Panc1 (cell line): ENCODE results near the gene AFG1L. TPM values are rescaled to one million over a fixed set of nuclear protein-coding genes. Genes with fewer than 3 reads are reported as not detected.

Source experiments
- ATAC-seq: fragments of 200-7000 bp; cut with Tn5 transposase; 2 replicates; pipeline ENCODE4 v1.9.1; 2020; ENCODE audit warnings: mild to moderate bottlenecking, moderate library complexity
- BruUV-seq: library from RNA; stranded (reverse); fragments of 400-500 nt; replicated peaks from 2 replicates; lab custom pipeline; 2021; lab: Mats Ljungman, UMichigan
- CTCF ChIA-PET: fragments of 300-600 bp; sonication (Branson Sonifier 250); formaldehyde crosslinking; loops from one replicate; lab custom pipeline; 2022; ENCODE audit warnings: antibody characterized with exemption; lab: Charles Lee
- POLR2A ChIA-PET: fragments of 300-600 bp; sonication (Branson Sonifier 250); formaldehyde crosslinking; loops from one replicate; lab custom pipeline; 2022; ENCODE audit warnings: antibody characterized with exemption; lab: Charles Lee
- DNase-seq: peaks from one replicate; pipeline ENCODE4 v3.0.0-alpha.2; 2010; ENCODE audit warnings: low read depth, low spot score
- H3K27ac ChIP-seq: 2 replicates; pipeline ENCODE4 v1.5.1; 2011; ENCODE audit warnings: mild to moderate bottlenecking, low read length, inconsistent platforms
- H3K27me3 ChIP-seq: fragments of 200-500 bp; sonication (Bioruptor generic); 2 replicates; pipeline ENCODE4 v1.6.0; 2014; ENCODE audit warnings: low read length, inconsistent platforms; ENCODE audit not compliant: control insufficient read depth, insufficient read depth
- H3K36me3 ChIP-seq: fragments of 200-500 bp; sonication (Bioruptor generic); 2 replicates; pipeline ENCODE4 v1.5.1; 2014; ENCODE audit warnings: inconsistent platforms, mild to moderate bottlenecking, low read length, moderate library complexity; ENCODE audit not compliant: control insufficient read depth, insufficient read depth
- H3K4me1 ChIP-seq: 2 replicates; pipeline ENCODE4 v1.5.1; 2011; ENCODE audit warnings: inconsistent platforms, mild to moderate bottlenecking, low read length, moderate library complexity; ENCODE audit not compliant: control insufficient read depth, insufficient read depth
- H3K4me3 ChIP-seq, 2 experiments: 2 replicates each; pipeline ENCODE4 v1.5.1; 2011 to 2012; ENCODE audit warnings: low read depth in 2 of 2, low read length in 2 of 2, mild to moderate bottlenecking in 2 of 2, inconsistent platforms in 1 of 2, moderate library complexity in 1 of 2
- H3K9me3 ChIP-seq: fragments of 200-500 bp; sonication (Bioruptor generic); 2 replicates; pipeline ENCODE4 v1.5.1; 2014; ENCODE audit warnings: low read depth, mild to moderate bottlenecking, inconsistent platforms, low read length, moderate library complexity; ENCODE audit not compliant: control insufficient read depth, insufficient read depth
- CTCF ChIP-seq: fragments of 450-650 bp; IDR thresholded peaks from 2 replicates; pipeline ENCODE4 v1.5.1; 2017; ENCODE audit warnings: mild to moderate bottlenecking
- POLR2AphosphoS5 ChIP-seq: IDR thresholded peaks from 2 replicates; pipeline ENCODE4 v1.6.1; 2012; ENCODE audit warnings: mild to moderate bottlenecking, low read depth, low read length, moderate library complexity
- REST ChIP-seq, 2 experiments: IDR thresholded peaks; 2 replicates each; pipeline ENCODE4 v1.6.1; 2011 to 2012; ENCODE audit warnings: low read depth in 2 of 2, control low read depth in 1 of 2, low read length in 1 of 2, mild to moderate bottlenecking in 1 of 2, moderate library complexity in 1 of 2; ENCODE audit not compliant: insufficient read depth in 1 of 2
- SIN3A ChIP-seq: IDR thresholded peaks from 2 replicates; pipeline ENCODE4 v1.6.1; 2012; ENCODE audit warnings: low read depth, mild to moderate bottlenecking, low read length, moderate library complexity, borderline replicate concordance; ENCODE audit not compliant: insufficient read depth
- TCF7L2 ChIP-seq: IDR thresholded peaks from 2 replicates; pipeline ENCODE4 v1.6.1; 2011; ENCODE audit warnings: mild to moderate bottlenecking, low read depth, low read length, inconsistent platforms
- in situ Hi-C: cut with HindIII; loops from 2 replicates; pipeline ENCODE4 v1.10.0; 2016; ENCODE audit warnings: low sequenced_read_pairs, low pct_unique_long_range_greater_than_20kb
- intact Hi-C: fragments of 100-400 bp; cut with micrococcal nuclease; formaldehyde crosslinking; loops from one replicate; pipeline ENCODE4 v1.10.0; 2022; ENCODE audit not compliant: unreplicated experiment
- total RNA-seq: library from RNA; stranded (reverse); gene quantifications from one replicate; pipeline ENCODE4 v1.2.1, GENCODE V29; 2021; ENCODE audit not compliant: unreplicated experiment

Gene AFG1L
- total RNA-seq, 1 experiment from 2014 or later, result 12.4 TPM

GRCh38 chr6:108549241-108549640, 254.4 kb downstream of the AFG1L start:
- TF ChIP-seq TCF7L2 (no peak), CTCF (no peak), SIN3A (no peak), POLR2AphosphoS5 (no peak), REST (IDR thresholded peaks at IDR 0.05; ENCODE audit: insufficient read depth in 1 of 2, low read depth in 2 of 2, low read length in 1 of 2) (no peak)
- H3K4me1 ChIP-seq, result no peaks in the 10 kb centered on the region
- ChIA-PET CTCF (no interaction called here), POLR2A (no interaction called here)
- intact Hi-C loops, result no loop called here
- in situ Hi-C loops, result no loop called here
- no TSS peak for BruUV-seq
- no peaks in the 10 kb centered on the region for H3K9me3 ChIP-seq
- H3K27ac ChIP-seq, result no peak overlapping the region
- no peak overlapping the region for H3K4me3 ChIP-seq
- no peak for ATAC-seq
- no peaks in the 10 kb centered on the region for H3K36me3 ChIP-seq
- 0 out of 2 replicates have a peak, but pooled peaks cover 6% of the 10 kb centered on the region for H3K27me3 ChIP-seq
- DNase-seq, result no peak

DNA sequence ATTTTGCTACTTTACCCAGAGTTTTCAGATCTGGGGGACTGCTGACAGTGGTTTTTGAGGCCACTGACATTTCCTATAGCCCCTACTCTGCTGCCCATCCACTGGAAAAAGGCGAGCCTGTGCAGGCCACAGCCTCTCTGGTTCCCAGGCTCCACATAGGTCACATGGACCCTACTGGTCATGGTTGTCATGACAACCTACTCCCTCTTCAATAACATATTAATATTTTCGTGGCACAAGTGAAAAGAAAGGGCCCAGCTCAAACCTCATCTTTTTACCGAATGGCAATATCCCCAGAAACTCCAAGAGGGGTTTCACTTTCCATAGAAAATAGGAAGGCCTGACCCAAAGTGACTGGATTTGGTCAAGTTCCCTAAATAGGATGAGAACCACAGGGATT, 254.9 kb downstream of the AFG1L start:
- DNase-seq, result no peak
- Histone ChIP-seq H3K36me3 (no peaks in the 10 kb centered on the region), H3K27me3 (peaks cover 6% of the 10 kb centered on the region; the same call in 1 of the 2 replicates), H3K4me1 (no peaks in the 10 kb centered on the region), H3K4me3 (no peak overlapping the region), H3K27ac (no peak overlapping the region), H3K9me3 (no peaks in the 10 kb centered on the region)
- CTCF ChIA-PET, result no interaction called here
- TF ChIP-seq SIN3A (no peak), CTCF (no peak), TCF7L2 (no peak), REST (IDR thresholded peaks at IDR 0.05; ENCODE audit: insufficient read depth in 1 of 2, low read depth in 2 of 2, low read length in 1 of 2) (no peak), POLR2AphosphoS5 (no peak)
- POLR2A ChIA-PET, result no interaction called here
- in situ Hi-C loops, result no loop called here
- intact Hi-C loops, result no loop called here
- ATAC-seq, result no peak; the same call in 1 of the 2 replicates
- no TSS peak for BruUV-seq
